Upper lobe of left lung (tissue), 6 donors: ENCODE results near the gene NPSR1. TPM values are rescaled to one million over a fixed set of nuclear protein-coding genes. Genes with fewer than 3 reads are reported as not detected.

Source experiments
- ATAC-seq, 2 donors: fragments of 200-7000 bp; cut with Tn5 transposase; one replicate each; pipeline ENCODE4 v1.9.1; 2022; ENCODE audit warnings: mild to moderate bottlenecking in 2 of 2, moderate library complexity in 2 of 2; ENCODE audit not compliant: low FRiP score in 2 of 2
- DNase-seq, 2 donors: peaks; one replicate each; pipeline ENCODE4 v3.0.0-alpha.2; 2019 to 2020
- H3K27ac ChIP-seq, 4 donors: fragments of 200-600 bp; sonication (generic); one replicate each; pipeline ENCODE4 v1.5.1; 2016 to 2019
- H3K27me3 ChIP-seq, 4 donors: fragments of 200-600 bp; sonication (generic); one replicate each; pipeline ENCODE4 v1.5.1; 2017 to 2019
- H3K36me3 ChIP-seq, 4 donors: fragments of 200-600 bp; sonication (generic); one replicate each; pipeline ENCODE4 v1.5.1; 2016 to 2019
- H3K4me1 ChIP-seq, 4 donors: fragments of 200-600 bp; sonication (generic); one replicate each; pipeline ENCODE4 v1.5.1; 2018 to 2019
- H3K4me3 ChIP-seq, 4 donors: fragments of 200-600 bp; sonication (generic); one replicate each; pipeline ENCODE4 v1.5.1; 2017 to 2019; ENCODE audit warnings: mild to moderate bottlenecking in 2 of 4, moderate library complexity in 1 of 4
- H3K9me3 ChIP-seq, 4 donors: fragments of 200-600 bp; sonication (generic); one replicate each; pipeline ENCODE4 v1.5.1; 2018 to 2019
- CTCF ChIP-seq, 6 experiments: fragments of 450-650 bp in 4 of 6; fragments of 200-600 bp in 2 of 6; sonication (generic) in 2 of 6; IDR thresholded peaks; one replicate each; pipeline ENCODE4 v1.5.1; 2016 to 2019; ENCODE audit warnings: antibody characterized with exemption in 6 of 6
- EP300 ChIP-seq, 4 donors: sonication (generic); formaldehyde crosslinking; IDR thresholded peaks; one replicate each; pipeline ENCODE4 v1.5.1; 2017; ENCODE audit warnings: antibody characterized with exemption in 4 of 4, control low read depth in 2 of 4
- POLR2A ChIP-seq, 4 donors: fragments of 450-650 bp; IDR thresholded peaks; one replicate each; pipeline ENCODE4 v1.5.1; 2016 to 2017; ENCODE audit warnings: antibody characterized with exemption in 4 of 4, mild to moderate bottlenecking in 2 of 4
- POLR2AphosphoS5 ChIP-seq, 2 donors: sonication (generic); formaldehyde crosslinking; IDR thresholded peaks; one replicate each; pipeline ENCODE4 v1.5.1; 2017; ENCODE audit warnings: antibody characterized with exemption in 2 of 2
- WGBS, 2 donors: methylation state at CpG; one replicate each; pipeline ENCODE4 v1.1.5; 2017 to 2018; 5-methylcytosine and 5-hydroxymethylcytosine counted together
- total RNA-seq, 6 donors: library from RNA; depleted of rRNA in 4 of 6; stranded (reverse); fragments of >200 nt in 4 of 6; gene quantifications; one replicate each; pipeline versions ENCODE4 v1.1.0 to v1.2.1, GENCODE V29; 2016 to 2021
- donor health status: DM: no; HTN: no; CAD: no; lungs with moderate emphysema.
- donor health status: DM: no; HTN: yes; CAD: no; lungs with severe emphysema.

Gene NPSR1
- total RNA-seq, 6 donors from 2014 or later, result not detected

GRCh38 chr7:34719636-34720035, 61.6 kb downstream of the NPSR1 start:
- DNase-seq (no peak), ATAC-seq (no peak)
- TF ChIP-seq CTCF (IDR thresholded peaks at IDR 0.05) (no peak), EP300 (IDR thresholded peaks at IDR 0.05) (no peak), POLR2AphosphoS5 (IDR thresholded peaks at IDR 0.05) (no peak), POLR2A (IDR thresholded peaks at IDR 0.05) (no peak)
- Histone ChIP-seq H3K4me3 (no peak overlapping the region), H3K27me3 (no peaks in the 10 kb centered on the region), H3K36me3 (no peaks in the 10 kb centered on the region), H3K27ac (no peak overlapping the region), H3K4me1 (peaks cover 0 to 10% (median 3%) of the 10 kb centered on the region in 4 donors), H3K9me3 (no peaks in the 10 kb centered on the region)
- 88 to 96% methylated on average over 3 of the region's 3 CpGs for WGBS, 2 donors

- Histone ChIP-seq H3K36me3 (no peaks in the 10 kb centered on the region), H3K9me3 (no peaks in the 10 kb centered on the region), H3K27ac (no peak overlapping the region), H3K27me3 (no peaks in the 10 kb centered on the region), H3K4me3 (no peak overlapping the region), H3K4me1 (peaks cover 0 to 10% (median 3%) of the 10 kb centered on the region in 4 donors)
- DNase-seq, result no peak
- ATAC-seq, result no peak
- TF ChIP-seq POLR2AphosphoS5 (IDR thresholded peaks at IDR 0.05), result no peak
- TF ChIP-seq EP300 (IDR thresholded peaks at IDR 0.05), result no peak
- no peak for TF ChIP-seq CTCF (IDR thresholded peaks at IDR 0.05)
- no peak for TF ChIP-seq POLR2A (IDR thresholded peaks at IDR 0.05)
Measured at GRCh38 chr7:34720289-34720688, 62.3 kb downstream of the NPSR1 start.

GRCh38 chr7:34723338-34723737, 65.3 kb downstream of the NPSR1 start:
- Histone ChIP-seq H3K4me3 (no peak overlapping the region), H3K36me3 (no peaks in the 10 kb centered on the region), H3K27me3 (no peaks in the 10 kb centered on the region), H3K4me1 (peaks cover 0 to 10% (median 3%) of the 10 kb centered on the region in 4 donors), H3K9me3 (no peaks in the 10 kb centered on the region), H3K27ac (no peak overlapping the region)
- no peak for TF ChIP-seq CTCF (IDR thresholded peaks at IDR 0.05)
- no peak for TF ChIP-seq POLR2AphosphoS5 (IDR thresholded peaks at IDR 0.05)
- no peak for TF ChIP-seq POLR2A (IDR thresholded peaks at IDR 0.05)
- no peak for TF ChIP-seq EP300 (IDR thresholded peaks at IDR 0.05)
- ATAC-seq (no peak), DNase-seq (no peak)

GRCh38 chr7:34723866-34724490, 66.0 kb downstream of the NPSR1 start:
- ATAC-seq, result no peak
- DNase-seq, result no peak
- WGBS, 2 donors, result 20 to 45% methylated on average over 2 of the region's 2 CpGs

More at GRCh38 chr7:34723866-34724490, 66.0 kb downstream of the NPSR1 start:
- no peak for TF ChIP-seq EP300 (IDR thresholded peaks at IDR 0.05)
- no peak for TF ChIP-seq POLR2A (IDR thresholded peaks at IDR 0.05)
- no peak for TF ChIP-seq POLR2AphosphoS5 (IDR thresholded peaks at IDR 0.05)
- TF ChIP-seq CTCF (IDR thresholded peaks at IDR 0.05), result no peak
- H3K9me3 ChIP-seq, result no peaks in the 10 kb centered on the region
- H3K36me3 ChIP-seq, result no peaks in the 10 kb centered on the region
- no peak overlapping the region for H3K4me3 ChIP-seq
- no peak overlapping the region for H3K27ac ChIP-seq
- H3K27me3 ChIP-seq, result no peaks in the 10 kb centered on the region
- peaks cover 0 to 10% (median 3%) of the 10 kb centered on the region in 4 donors for H3K4me1 ChIP-seq
